ENCODE results near the gene AFG1L. TPM values are rescaled to one million over a fixed set of nuclear protein-coding genes. Genes with fewer than 3 reads are reported as not detected.
"Not testable (repeated sequence)": the region's sequence is repeated elsewhere in the genome, so short reads cannot be mapped to it uniquely, and the experiment has no call there.

The AFG1L gene
- total RNA-seq, 4 donors from 2014 or later: 6.7 to 8.6 (median 7.4) TPM

- Histone ChIP-seq H3K9me3 (no peaks in the 10 kb centered on the region), H3K36me3 (no peaks in the 10 kb centered on the region), H3K4me1 (no peaks in the 10 kb centered on the region), H3K27ac (no peak overlapping the region), H3K27me3 (no peaks in the 10 kb centered on the region), H3K4me3 (replicated peaks in 1 of 3) (no peak overlapping the region)
- intact Hi-C loops (cut with DNase I): no loop called here
- TF ChIP-seq CTCF (IDR thresholded peaks at IDR 0.05) (no peak), POLR2A (IDR thresholded peaks at IDR 0.05) (no peak)
- 84 to 90% methylated on average over 1 of the region's 1 CpG for WGBS, 2 donors
- DNase-seq: no peak
Measured at GRCh38 chr6:108448481-108448880, 153.6 kb downstream of the AFG1L start.

- not testable (repeated sequence) for H3K9me3 ChIP-seq
Measured at GRCh38 chr6:108449717-108450116, 154.9 kb downstream of the AFG1L start.

GRCh38 chr6:108451816-108452215, 157.0 kb downstream of the AFG1L start:
- Histone ChIP-seq H3K27me3 (no peaks in the 10 kb centered on the region), H3K4me1 (no peaks in the 10 kb centered on the region), H3K9me3 (no peaks in the 10 kb centered on the region), H3K27ac (no peak overlapping the region), H3K4me3 (replicated peaks in 1 of 3) (no peak overlapping the region), H3K36me3 (no peaks in the 10 kb centered on the region)
- WGBS, 2 donors: 85 to 86% methylated on average over 8 of the region's 8 CpGs
- no peak for DNase-seq
- intact Hi-C loops (cut with DNase I): no loop called here
- no peak for TF ChIP-seq POLR2A (IDR thresholded peaks at IDR 0.05)
- no peak for TF ChIP-seq CTCF (IDR thresholded peaks at IDR 0.05)

More at GRCh38 chr6:108449717-108450116, 154.9 kb downstream of the AFG1L start:
- H3K4me1 ChIP-seq; H3K27me3 ChIP-seq; intact Hi-C loops (cut with DNase I); H3K27ac ChIP-seq; DNase-seq; H3K4me3 ChIP-seq (replicated peaks in 1 of 3); H3K36me3 ChIP-seq: not testable (repeated sequence)
- WGBS, 2 donors: no CpG with 5 or more reads among the region's 1 CpG

- Histone ChIP-seq H3K27ac (no peak overlapping the region), H3K9me3 (no peaks in the 10 kb centered on the region), H3K4me1 (no peaks in the 10 kb centered on the region), H3K4me3 (replicated peaks in 1 of 3) (no peak overlapping the region), H3K27me3 (no peaks in the 10 kb centered on the region), H3K36me3 (no peaks in the 10 kb centered on the region)
- intact Hi-C loops (cut with DNase I): no loop called here
- DNase-seq: no peak
- WGBS, 2 donors: 56 to 65% methylated on average over 4 of the region's 4 CpGs
- TF ChIP-seq CTCF (IDR thresholded peaks at IDR 0.05) (no peak), POLR2A (IDR thresholded peaks at IDR 0.05) (no peak)
Measured at GRCh38 chr6:108452711-108453195, 157.9 kb downstream of the AFG1L start.

GRCh38 chr6:108453601-108454185, 158.8 kb downstream of the AFG1L start:
- no peak for DNase-seq
- Histone ChIP-seq H3K4me1 (no peaks in the 10 kb centered on the region), H3K4me3 (replicated peaks in 1 of 3) (no peak overlapping the region), H3K36me3 (no peaks in the 10 kb centered on the region), H3K27me3 (no peaks in the 10 kb centered on the region), H3K9me3 (no peaks in the 10 kb centered on the region), H3K27ac (no peak overlapping the region)
- intact Hi-C loops (cut with DNase I): no loop called here
- WGBS, 2 donors: 38 to 59% methylated on average over 3 of the region's 3 CpGs
- TF ChIP-seq POLR2A (IDR thresholded peaks at IDR 0.05): no peak
- no peak for TF ChIP-seq CTCF (IDR thresholded peaks at IDR 0.05)
